Tibial nerve (tissue), 4 donors: Measurements from ENCODE around the gene FRY. TPM values are rescaled to one million over a fixed set of nuclear protein-coding genes. Genes with fewer than 3 reads are reported as not detected.

Experiments used
- DNase-seq, 2 donors: peaks; one replicate each; pipeline ENCODE4 v3.0.0-alpha.2; 2019; ENCODE audit warnings: low spot score in 2 of 2
- H3K27ac ChIP-seq, 4 donors: fragments of 200-600 bp; sonication (generic) in 3 of 4; one replicate each; pipeline ENCODE4 v1.5.1; 2017 to 2019; ENCODE audit warnings: mild to moderate bottlenecking in 1 of 4
- H3K27me3 ChIP-seq, 2 donors: fragments of 200-600 bp; sonication (generic) in 1 of 2; one replicate each; pipeline versions ENCODE4 v1.5.1 to v1.6.0; 2017 to 2019
- H3K36me3 ChIP-seq, 3 donors: fragments of 200-600 bp; sonication (generic); one replicate each; pipeline ENCODE4 v1.5.1; 2018 to 2019
- H3K4me1 ChIP-seq, 4 donors: fragments of 200-600 bp; sonication (generic) in 3 of 4; one replicate each; pipeline ENCODE4 v1.5.1; 2017 to 2019
- H3K4me3 ChIP-seq, 4 donors: fragments of 200-600 bp; sonication (generic) in 3 of 4; one replicate each; pipeline ENCODE4 v1.5.1; 2017 to 2019; ENCODE audit warnings: mild to moderate bottlenecking in 1 of 4, moderate library complexity in 1 of 4
- H3K9me3 ChIP-seq, 4 donors: fragments of 200-600 bp; sonication (generic) in 3 of 4; one replicate each; pipeline ENCODE4 v1.5.1; 2017 to 2019
- CTCF ChIP-seq, 5 experiments: fragments of 200-600 bp in 3 of 5; fragments of 450-650 bp in 2 of 5; sonication (generic) in 3 of 5; IDR thresholded peaks; one replicate each; pipeline ENCODE4 v1.5.1; 2016 to 2019; ENCODE audit warnings: antibody characterized with exemption in 5 of 5, mild to moderate bottlenecking in 3 of 5, moderate library complexity in 2 of 5
- EP300 ChIP-seq, 2 donors: sonication (generic); formaldehyde crosslinking; IDR thresholded peaks; one replicate each; pipeline ENCODE4 v1.6.1; 2017; ENCODE audit warnings: antibody characterized with exemption in 2 of 2, mild to moderate bottlenecking in 1 of 2
- POLR2A ChIP-seq, 2 donors: fragments of 450-650 bp; IDR thresholded peaks; one replicate each; pipeline ENCODE4 v1.6.1; 2017; ENCODE audit warnings: antibody characterized with exemption in 2 of 2, mild to moderate bottlenecking in 2 of 2, moderate library complexity in 2 of 2
- WGBS, 2 donors: methylation state at CpG; one replicate each; pipeline ENCODE4 v1.1.5; 2018; 5-methylcytosine and 5-hydroxymethylcytosine counted together
- total RNA-seq, 4 donors: library from RNA; depleted of rRNA; stranded (reverse); fragments of >200 nt; gene quantifications; one replicate each; pipeline ENCODE4 v1.1.0, GENCODE V29; 2016

FRY gene
- total RNA-seq, 4 donors from 2014 or later = 48.9 to 94.6 (median 75.8) TPM

- Histone ChIP-seq H3K27me3 (no peaks in the 10 kb centered on the region), H3K4me1 (no peaks in the 10 kb centered on the region), H3K9me3 (no peaks in the 10 kb centered on the region), H3K4me3 (no peak overlapping the region), H3K36me3 (peaks cover 0 to 59% (median 0%) of the 10 kb centered on the region in 3 donors), H3K27ac (no peak overlapping the region)
- no peak for TF ChIP-seq CTCF (IDR thresholded peaks at IDR 0.05)
- no peak for TF ChIP-seq EP300 (IDR thresholded peaks at IDR 0.05)
- TF ChIP-seq POLR2A (IDR thresholded peaks at IDR 0.05) = no peak
- 79 to 81% methylated on average over 4 of the region's 4 CpGs for WGBS, 2 donors
- DNase-seq = no peak
Measured at GRCh38 chr13:32272021-32272683, 240.6 kb downstream of the FRY start.

GRCh38 chr13:32277839-32278238, 246.3 kb downstream of the FRY start:
- Histone ChIP-seq H3K36me3 (peaks cover 0 to 57% (median 3%) of the 10 kb centered on the region in 3 donors), H3K27me3 (no peaks in the 10 kb centered on the region), H3K4me1 (no peaks in the 10 kb centered on the region), H3K9me3 (no peaks in the 10 kb centered on the region), H3K4me3 (no peak overlapping the region), H3K27ac (no peak overlapping the region)
- TF ChIP-seq POLR2A (IDR thresholded peaks at IDR 0.05) (no peak), CTCF (IDR thresholded peaks at IDR 0.05) (no peak), EP300 (IDR thresholded peaks at IDR 0.05) (no peak)
- DNase-seq = no peak
- WGBS, 2 donors = 50 to 60% methylated on average over 1 of the region's 1 CpG

GRCh38 chr13:32278426-32278825, 246.9 kb downstream of the FRY start:
- 77 to 80% methylated on average over 3 of the region's 3 CpGs for WGBS, 2 donors
- no peak for DNase-seq
- no peak overlapping the region for H3K27ac ChIP-seq
- no peaks in the 10 kb centered on the region for H3K9me3 ChIP-seq
- no peaks in the 10 kb centered on the region for H3K27me3 ChIP-seq
- peaks cover 0 to 57% (median 3%) of the 10 kb centered on the region in 3 donors for H3K36me3 ChIP-seq
- H3K4me1 ChIP-seq = no peaks in the 10 kb centered on the region
- TF ChIP-seq EP300 (IDR thresholded peaks at IDR 0.05) = no peak
- no peak for TF ChIP-seq CTCF (IDR thresholded peaks at IDR 0.05)
- TF ChIP-seq POLR2A (IDR thresholded peaks at IDR 0.05) = no peak
- no peak overlapping the region for H3K4me3 ChIP-seq

- Histone ChIP-seq H3K36me3 (peaks cover 0 to 44% (median 3%) of the 10 kb centered on the region in 3 donors), H3K27me3 (no peaks in the 10 kb centered on the region), H3K4me3 (no peak overlapping the region), H3K27ac (no peak overlapping the region), H3K4me1 (peaks cover 0 to 16% (median 6%) of the 10 kb centered on the region in 4 donors), H3K9me3 (no peaks in the 10 kb centered on the region)
- DNase-seq = no peak
- WGBS, 2 donors = 74 to 86% methylated on average over 1 of the region's 1 CpG
- TF ChIP-seq POLR2A (IDR thresholded peaks at IDR 0.05) (no peak), EP300 (IDR thresholded peaks at IDR 0.05) (no peak), CTCF (IDR thresholded peaks at IDR 0.05) (no peak)
Measured at GRCh38 chr13:32281096-32281495, 249.5 kb downstream of the FRY start.

- H3K27me3 ChIP-seq = no peaks in the 10 kb centered on the region
- H3K27ac ChIP-seq = no peak overlapping the region
- no peak for DNase-seq
- H3K4me3 ChIP-seq = no peak overlapping the region
- 93 to 97% methylated on average over 2 of the region's 2 CpGs for WGBS, 2 donors
- peaks cover 0 to 33% (median 3%) of the 10 kb centered on the region in 3 donors for H3K36me3 ChIP-seq
- no peaks in the 10 kb centered on the region for H3K9me3 ChIP-seq
- H3K4me1 ChIP-seq = peaks cover 0 to 16% (median 6%) of the 10 kb centered on the region in 4 donors
- no peak for TF ChIP-seq POLR2A (IDR thresholded peaks at IDR 0.05)
- no peak for TF ChIP-seq EP300 (IDR thresholded peaks at IDR 0.05)
- TF ChIP-seq CTCF (IDR thresholded peaks at IDR 0.05) = no peak
Measured at GRCh38 chr13:32282096-32282711, 250.6 kb downstream of the FRY start.
